ENCODE results near the gene S1PR2. TPM values are rescaled to one million over a fixed set of nuclear protein-coding genes. Genes with fewer than 3 reads are reported as not detected.

The S1PR2 gene
- total and polyA plus RNA-seq, 9 of the 15 experiments (the other 6 are each of a cell fraction or from before 2014, with no cell fraction given): 1.5 to 3.9 (median 2.0) TPM

- peak; percentile 68; the same call in 1 of the 2 replicates for TF ChIP-seq NKRF (IDR thresholded peaks at IDR 0.05; ENCODE audit: borderline replicate concordance)
- TF ChIP-seq ZKSCAN1 (IDR thresholded peaks at IDR 0.05; ENCODE audit: low read depth, low read length): peak; percentile 50; the same call in 1 of the 2 replicates
- TF ChIP-seq ZNF134 (CRISPR knock-in tag; conservative IDR thresholded peaks at IDR 0.05): no peak
- TF ChIP-seq ESRRA (IDR thresholded peaks at IDR 0.05; ENCODE audit: borderline replicate concordance, low read depth): no peak
- no peak for TF ChIP-seq CLOCK (CRISPR knock-in tag; IDR thresholded peaks at IDR 0.05; ENCODE audit: borderline replicate concordance)
- no peak for TF ChIP-seq ZKSCAN8 (CRISPR knock-in tag; IDR thresholded peaks at IDR 0.05)
- no peak for TF ChIP-seq ZNF224 (CRISPR knock-in tag; IDR thresholded peaks at IDR 0.05)
- TF ChIP-seq HDAC1 (IDR thresholded peaks at IDR 0.05): peak in 1 of 2 experiments; percentile 41; a peak in 2 of 4 replicates
- no peak for TF ChIP-seq ZNF232 (CRISPR knock-in tag; IDR thresholded peaks at IDR 0.05)
- TF ChIP-seq ZNF282 (CRISPR knock-in tag; IDR thresholded peaks at IDR 0.05): peak; percentile 75; the same call in 1 of the 2 replicates
- no peak for TF ChIP-seq MEIS2 (IDR thresholded peaks at IDR 0.05; ENCODE audit: partially characterized antibody)
- no peak for TF ChIP-seq NONO (IDR thresholded peaks at IDR 0.05; ENCODE audit: low read depth in 2 of 2, low read length in 1 of 2)
- TF ChIP-seq ZBTB11 (CRISPR knock-in tag; IDR thresholded peaks at IDR 0.05): peak in 2 of 3 experiments; percentile 49 to 87; a peak in 3 of 6 replicates
- peak; percentile 83 for TF ChIP-seq CHD1 (IDR thresholded peaks at IDR 0.05; ENCODE audit: low read length)
- 0 out of 2 replicates have a peak, but pooled peaks have one; percentile 20 for TF ChIP-seq MIER1 (IDR thresholded peaks at IDR 0.05; ENCODE audit: low read depth)
- TF ChIP-seq FOXA3 (CRISPR knock-in tag; conservative IDR thresholded peaks at IDR 0.05 in 1 of 2, IDR thresholded peaks at IDR 0.05 in 1 of 2): peak in 1 of 2 experiments; percentile 40; a peak in 1 of 4 replicates
These were observed 37.2 kb downstream of the S1PR2 start (continued) for GRCh38 chr19:10193790-10194499.

All from K562 (cell line).